Central memory CD4-positive, alpha-beta T cell (primary cell): ENCODE measurements around the gene DAGLA.

Experiments
- DNase-seq: peaks from one replicate; pipeline ENCODE4 v3.0.0; 2022

DAGLA gene

GRCh38 chr11:61693922-61694601 is 13.9 kb downstream of the DAGLA start:
- DNase-seq, result no peak

- no peak for DNase-seq
These were observed 14.4 kb downstream of the DAGLA start for GRCh38 chr11:61694602-61694939.

GRCh38 chr11:61694946-61695706 is 14.9 kb downstream of the DAGLA start:
- DNase-seq, result no peak

GRCh38 chr11:61695917-61696316 is 15.7 kb downstream of the DAGLA start:
- DNase-seq, result peak; percentile 92

GRCh38 chr11:61696602-61697001 is 16.4 kb downstream of the DAGLA start:
- DNase-seq, result no peak

GRCh38 chr11:61697078-61697502 is 16.9 kb downstream of the DAGLA start:
- no peak for DNase-seq

GRCh38 chr11:61697764-61698163 is 17.6 kb downstream of the DAGLA start:
- DNase-seq, result no peak

- no peak for DNase-seq
These were observed 18.2 kb downstream of the DAGLA start for GRCh38 chr11:61698173-61698948.

- DNase-seq, result no peak
These were observed 19.6 kb downstream of the DAGLA start for GRCh38 chr11:61699737-61700160.

- DNase-seq, result no peak
These were observed 20.0 kb downstream of the DAGLA start for GRCh38 chr11:61700212-61700611.

- no peak for DNase-seq
These were observed 20.5 kb downstream of the DAGLA start for GRCh38 chr11:61700720-61701119.

- DNase-seq, result no peak
These were observed 21.2 kb downstream of the DAGLA start for GRCh38 chr11:61701242-61701886.

- no peak for DNase-seq
These were observed 22.6 kb downstream of the DAGLA start for GRCh38 chr11:61702701-61703312.

GRCh38 chr11:61704838-61705237 is 24.6 kb downstream of the DAGLA start:
- DNase-seq, result no peak

GRCh38 chr11:61706452-61707400 is 26.5 kb downstream of the DAGLA start:
- no peak for DNase-seq

GRCh38 chr11:61707574-61707973 is 27.4 kb downstream of the DAGLA start:
- DNase-seq, result no peak

- DNase-seq, result no peak
These were observed 28.9 kb downstream of the DAGLA start for GRCh38 chr11:61709110-61709509.

GRCh38 chr11:61709572-61709971 is 29.4 kb downstream of the DAGLA start:
- no peak for DNase-seq

GRCh38 chr11:61710019-61710418 is 29.8 kb downstream of the DAGLA start:
- DNase-seq, result no peak

GRCh38 chr11:61711037-61711436 is 30.8 kb downstream of the DAGLA start:
- DNase-seq, result no peak

GRCh38 chr11:61711498-61711897 is 31.3 kb downstream of the DAGLA start:
- DNase-seq, result no peak

GRCh38 chr11:61712314-61712713 is 32.1 kb downstream of the DAGLA start:
- DNase-seq, result no peak
